ENCODE measurements around the gene HEPN1. TPM values are rescaled to one million over a fixed set of nuclear protein-coding genes. Genes with fewer than 3 reads are reported as not detected.

HEPN1 gene
- total and polyA plus RNA-seq, 10 of the 15 experiments (the other 5 are each of a cell fraction or from before 2014, with no cell fraction given): not detected

- ATAC-seq (no peak), FAIRE-seq (no peak), DNase-seq (ENCODE audit: low read depth, low spot score) (no peak)
- H3K9ac ChIP-seq (ENCODE audit: control insufficient read depth, insufficient read depth, low read length): no peak overlapping the region
- no peaks in the 10 kb centered on the region for H4K20me1 ChIP-seq (ENCODE audit: control insufficient read depth, insufficient read depth)
- intact Hi-C loops (cut with micrococcal nuclease; ENCODE audit: unreplicated experiment): no loop called here
- ChIA-PET CTCF (interaction anchor here (1.4 kb wide), 1 partner anchor 243 kb away, joined by 3 read pairs; no protein-coding TSS in a partner anchor), POLR2A (no interaction called here), RAD21 (ENCODE audit: unreplicated experiment) (no interaction called here), SMC1A (ENCODE audit: uncharacterized antibody, unreplicated experiment) (no interaction called here)
- no peak overlapping the region for H2AFZ ChIP-seq (ENCODE audit: control insufficient read depth, low read depth, low read length)
- no peaks in the 10 kb centered on the region for H3K9me3 ChIP-seq (replicated peaks; ENCODE audit: control insufficient read depth, insufficient read depth, low read length)
- no peak overlapping the region for H3K4me3 ChIP-seq
- H3K79me2 ChIP-seq (ENCODE audit: control insufficient read depth, insufficient read depth, low read length): no peaks in the 10 kb centered on the region
- no peaks in the 10 kb centered on the region for H3K36me3 ChIP-seq (ENCODE audit: control insufficient read depth in 2 of 2, insufficient read depth in 2 of 2, low read length in 1 of 2)
- TF ChIP-seq MYC (IDR thresholded peaks at IDR 0.05; ENCODE audit: insufficient read depth, insufficient read length, insufficient replicate concordance, low read length, severe bottlenecking) (no peak), SRF (IDR thresholded peaks at IDR 0.05; ENCODE audit: low read depth in 2 of 2, low read length in 2 of 2) (no peak), SUZ12 (IDR thresholded peaks at IDR 0.05; ENCODE audit: unreplicated experiment) (no peak), KAT2A (conservative IDR thresholded peaks at IDR 0.05; ENCODE audit: control insufficient read depth, low read depth, low read length) (no peak), MLLT1 (IDR thresholded peaks at IDR 0.05) (no peak), TCF3 (IDR thresholded peaks at IDR 0.05; ENCODE audit: borderline replicate concordance, insufficient read depth, low read depth, low read length) (no peak), GABPA (IDR thresholded peaks at IDR 0.05; ENCODE audit: low read depth) (no peak), WRNIP1 (IDR thresholded peaks at IDR 0.05; ENCODE audit: borderline replicate concordance, low read depth, low read length) (no peak), NR2F1 (conservative IDR thresholded peaks at IDR 0.05) (no peak), RCOR1 (conservative IDR thresholded peaks at IDR 0.05; ENCODE audit: low read depth, low read length) (no peak), NRF1 (conservative IDR thresholded peaks at IDR 0.05; ENCODE audit: low read depth, low read length) (no peak), ZZZ3 (IDR thresholded peaks at IDR 0.05; ENCODE audit: control insufficient read depth, insufficient read length, low read depth) (no peak), MEF2A (IDR thresholded peaks at IDR 0.05; ENCODE audit: insufficient read depth, low read depth, low read length) (no peak), PML (IDR thresholded peaks at IDR 0.05; ENCODE audit: low read length) (no peak), BCL11A (IDR thresholded peaks at IDR 0.05; ENCODE audit: low read depth, low read length) (no peak), ZBTB4 (CRISPR knock-in tag; IDR thresholded peaks at IDR 0.05) (no peak), RUNX3 (IDR thresholded peaks at IDR 0.05; ENCODE audit: low read length) (no peak), NFYA (IDR thresholded peaks at IDR 0.05; ENCODE audit: borderline replicate concordance, low read depth, low read length) (no peak), STAT3 (IDR thresholded peaks at IDR 0.05; ENCODE audit: low read depth, low read length) (no peak)
- TF ChIP-seq, protein P1, sequence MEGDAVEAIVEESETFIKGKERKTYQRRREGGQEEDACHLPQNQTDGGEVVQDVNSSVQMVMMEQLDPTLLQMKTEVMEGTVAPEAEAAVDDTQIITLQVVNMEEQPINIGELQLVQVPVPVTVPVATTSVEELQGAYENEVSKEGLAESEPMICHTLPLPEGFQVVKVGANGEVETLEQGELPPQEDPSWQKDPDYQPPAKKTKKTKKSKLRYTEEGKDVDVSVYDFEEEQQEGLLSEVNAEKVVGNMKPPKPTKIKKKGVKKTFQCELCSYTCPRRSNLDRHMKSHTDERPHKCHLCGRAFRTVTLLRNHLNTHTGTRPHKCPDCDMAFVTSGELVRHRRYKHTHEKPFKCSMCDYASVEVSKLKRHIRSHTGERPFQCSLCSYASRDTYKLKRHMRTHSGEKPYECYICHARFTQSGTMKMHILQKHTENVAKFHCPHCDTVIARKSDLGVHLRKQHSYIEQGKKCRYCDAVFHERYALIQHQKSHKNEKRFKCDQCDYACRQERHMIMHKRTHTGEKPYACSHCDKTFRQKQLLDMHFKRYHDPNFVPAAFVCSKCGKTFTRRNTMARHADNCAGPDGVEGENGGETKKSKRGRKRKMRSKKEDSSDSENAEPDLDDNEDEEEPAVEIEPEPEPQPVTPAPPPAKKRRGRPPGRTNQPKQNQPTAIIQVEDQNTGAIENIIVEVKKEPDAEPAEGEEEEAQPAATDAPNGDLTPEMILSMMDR (IDR thresholded peaks at IDR 0.05 in 2 of 3, conservative IDR thresholded peaks at IDR 0.05 in 1 of 3; ENCODE audit: control insufficient read depth in 2 of 3, extremely low read depth in 1 of 3, insufficient read depth in 1 of 3, low read depth in 3 of 3, low read length in 3 of 3): no peak
- no TSS peak for BruUV-seq (replicated peaks)
- peaks cover 3 to 7% of the 10 kb centered on the region in 2 experiments; a peak in 3 of 4 replicates for H3K27me3 ChIP-seq (replicated peaks in 1 of 2; ENCODE audit: control insufficient read depth in 2 of 2, insufficient read depth in 2 of 2, low read length in 1 of 2)
- 20% methylated on average over 5 of the region's 5 CpGs for WGBS (ENCODE audit: insufficient coverage, insufficient replicate concordance, low lambda C conversion rate, missing lambda C conversion rate)
- no peak overlapping the region for H3K27ac ChIP-seq (ENCODE audit: control insufficient read depth, insufficient read depth)
- in situ Hi-C loops (cut with MboI): no loop called here
- H3K4me1 ChIP-seq (ENCODE audit: control insufficient read depth, insufficient read depth, low read length): no peaks in the 10 kb centered on the region
- H3K4me2 ChIP-seq (ENCODE audit: control insufficient read depth, insufficient read depth): no peak overlapping the region
These were observed 20.3 kb upstream of the HEPN1 start for GRCh38 chr11:124898711-124899110.

Measured in GM12878 (cell line).